Mesenchymal stem cell (in vitro differentiated cells and primary cell): Measurements from ENCODE around the gene EFNA1.

Experiments
- DNase-seq: peaks from one replicate; pipeline ENCODE4 v3.0.0-alpha.2; 2013
- H2AFZ ChIP-seq: one replicate; pipeline ENCODE4 v1.6.1; 2013; ENCODE audit warnings: low read depth, mild to moderate bottlenecking, control low read depth, inconsistent platforms, low read length, moderate library complexity
- H2AK5ac ChIP-seq: 2 replicates; pipeline ENCODE4 v1.6.1; 2013; ENCODE audit warnings: low read length, moderate library complexity, mild to moderate bottlenecking, inconsistent platforms; ENCODE audit not compliant: severe bottlenecking
- H2BK120ac ChIP-seq: one replicate; pipeline ENCODE4 v1.6.1; 2013; ENCODE audit warnings: low read depth, mild to moderate bottlenecking, inconsistent platforms, low read length, moderate library complexity
- H2BK12ac ChIP-seq, 2 experiments: one replicate each; pipeline ENCODE4 v1.6.1; 2013; ENCODE audit warnings: inconsistent platforms in 2 of 2, low read length in 2 of 2, mild to moderate bottlenecking in 2 of 2, moderate library complexity in 2 of 2, control low read depth in 1 of 2
- H2BK15ac ChIP-seq: one replicate; pipeline ENCODE4 v1.6.1; 2013; ENCODE audit warnings: mild to moderate bottlenecking, low read depth, inconsistent platforms; ENCODE audit not compliant: poor library complexity, severe bottlenecking
- H2BK5ac ChIP-seq: 2 replicates; pipeline ENCODE4 v1.6.1; 2013; ENCODE audit warnings: low read depth, mild to moderate bottlenecking, low read length, control low read depth, inconsistent platforms; ENCODE audit not compliant: poor library complexity, severe bottlenecking
- H3K14ac ChIP-seq, 2 experiments: one replicate each; pipeline ENCODE4 v1.6.1; 2013; ENCODE audit warnings: inconsistent platforms in 2 of 2, low read length in 2 of 2, control low read depth in 1 of 2, mild to moderate bottlenecking in 1 of 2, moderate library complexity in 1 of 2
- H3K18ac ChIP-seq, 2 experiments: one replicate each; pipeline ENCODE4 v1.6.1; 2013; ENCODE audit warnings: inconsistent platforms in 2 of 2, low read length in 2 of 2, control low read depth in 1 of 2, low read depth in 1 of 2, mild to moderate bottlenecking in 1 of 2
- H3K23ac ChIP-seq, 2 experiments: one replicate each; pipeline ENCODE4 v1.6.1; 2013; ENCODE audit warnings: inconsistent platforms in 2 of 2, low read length in 2 of 2, mild to moderate bottlenecking in 2 of 2, moderate library complexity in 2 of 2, control low read depth in 1 of 2
- H3K27ac ChIP-seq: 2 replicates; pipeline ENCODE4 v1.5.1; 2013; ENCODE audit warnings: mild to moderate bottlenecking, moderate library complexity, low read length, control low read depth, inconsistent platforms; ENCODE audit not compliant: poor library complexity, severe bottlenecking
- H3K27me3 ChIP-seq, 2 experiments: 2 replicates each; pipeline versions ENCODE4 v1.6.1 to v1.7.0; 2013; ENCODE audit warnings: low read length in 2 of 2, mild to moderate bottlenecking in 2 of 2, moderate library complexity in 2 of 2, control low read depth in 1 of 2, inconsistent platforms in 1 of 2; ENCODE audit not compliant: control insufficient read depth in 1 of 2, insufficient read depth in 1 of 2
- H3K36me3 ChIP-seq, 2 experiments: 2 replicates each; pipeline versions ENCODE4 v1.6.1 to v1.7.0; 2013; ENCODE audit warnings: low read length in 2 of 2, control low read depth in 1 of 2, inconsistent platforms in 1 of 2, low read depth in 1 of 2, mild to moderate bottlenecking in 1 of 2; ENCODE audit not compliant: insufficient read depth in 2 of 2, control insufficient read depth in 1 of 2
- H3K4ac ChIP-seq, 2 experiments: one replicate each; pipeline ENCODE4 v1.6.1; 2013; ENCODE audit warnings: inconsistent platforms in 2 of 2, low read length in 2 of 2, mild to moderate bottlenecking in 2 of 2, moderate library complexity in 2 of 2, control low read depth in 1 of 2, low read depth in 1 of 2
- H3K4me1 ChIP-seq: 2 replicates; pipeline ENCODE4 v1.6.1; 2013; ENCODE audit warnings: low read depth, low read length, control low read depth; ENCODE audit not compliant: control insufficient read depth, insufficient read depth
- H3K4me2 ChIP-seq: 2 replicates; pipeline ENCODE4 v1.6.1; 2013; ENCODE audit warnings: low read length, mild to moderate bottlenecking, inconsistent platforms; ENCODE audit not compliant: poor library complexity, severe bottlenecking
- H3K4me3 ChIP-seq, 2 experiments: 2 replicates each; pipeline versions ENCODE4 v1.5.1 to v1.7.0; 2013; ENCODE audit warnings: low read length in 2 of 2, mild to moderate bottlenecking in 2 of 2, control low read depth in 1 of 2, low read depth in 1 of 2; ENCODE audit not compliant: insufficient read depth in 1 of 2
- H3K79me1 ChIP-seq: replicated peaks from 2 replicates; pipeline ENCODE4 v1.6.1; 2013; ENCODE audit warnings: mild to moderate bottlenecking, control low read depth, low read length, inconsistent platforms; ENCODE audit not compliant: poor library complexity, severe bottlenecking
- H3K9ac ChIP-seq: 2 replicates; pipeline ENCODE4 v1.7.0; 2013; ENCODE audit warnings: mild to moderate bottlenecking, low read length, moderate library complexity
- H3K9me3 ChIP-seq: 2 replicates; pipeline ENCODE4 v1.7.0; 2013; ENCODE audit warnings: mild to moderate bottlenecking, low read length; ENCODE audit not compliant: control insufficient read depth
- H4K8ac ChIP-seq: one replicate; pipeline ENCODE4 v1.6.1; 2013; ENCODE audit warnings: inconsistent platforms, mild to moderate bottlenecking, low read length, moderate library complexity
- H4K91ac ChIP-seq: one replicate; pipeline ENCODE4 v1.6.1; 2013; ENCODE audit warnings: mild to moderate bottlenecking, low read length, inconsistent platforms
- WGBS: methylation state at CpG from one replicate; pipeline ENCODE4 v1.1.7; 2013; ENCODE audit warnings: mixed read lengths; 5-methylcytosine and 5-hydroxymethylcytosine counted together

The EFNA1 gene

DNA sequence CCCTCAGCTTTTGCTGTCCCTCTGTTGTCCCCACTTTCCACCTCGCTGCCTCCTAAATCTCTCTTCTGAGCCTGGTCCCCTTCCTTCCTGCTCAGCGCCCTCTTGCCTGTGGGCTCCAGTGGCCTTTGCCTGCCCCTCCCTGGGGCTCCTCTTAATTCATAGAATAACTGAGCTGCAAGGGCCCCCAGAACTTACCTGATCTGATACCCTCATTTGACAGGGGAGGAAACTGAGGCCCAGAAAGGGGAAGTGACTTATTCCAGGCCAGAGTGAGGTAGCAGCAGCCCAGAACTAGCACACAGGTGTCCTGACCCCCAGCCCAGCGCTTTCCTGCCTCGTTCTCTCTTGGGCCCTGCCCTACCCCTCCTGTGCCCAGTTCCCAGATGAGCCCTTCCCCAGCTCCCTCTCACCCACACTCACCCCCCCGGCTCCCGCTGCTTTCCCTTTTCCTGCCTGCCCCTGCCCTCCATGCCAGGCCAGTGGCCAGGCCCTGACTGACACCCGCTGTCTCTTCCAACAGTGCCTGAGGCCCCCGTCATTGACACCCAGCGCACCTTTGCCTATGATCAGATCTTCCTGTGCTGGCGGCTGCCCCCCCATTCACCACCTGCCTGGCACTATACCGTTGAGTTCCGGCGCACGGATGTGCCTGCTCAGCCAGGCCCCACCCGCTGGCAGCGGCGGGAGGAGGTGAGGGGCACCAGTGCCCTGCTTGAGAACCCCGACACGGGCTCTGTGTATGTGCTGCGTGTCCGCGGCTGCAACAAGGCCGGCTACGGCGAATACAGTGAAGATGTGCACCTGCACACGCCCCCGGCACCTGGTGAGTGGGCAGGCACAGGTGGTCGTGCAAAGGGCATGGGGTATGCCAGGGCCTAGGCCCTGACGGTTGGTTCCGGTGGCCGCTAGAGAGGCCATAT is 51.7 kb downstream of the EFNA1 start:
- no peak overlapping the region for H3K4me2 ChIP-seq
- H3K4ac ChIP-seq: no peak overlapping the region
- H2AFZ ChIP-seq: no peak overlapping the region
- H3K9ac ChIP-seq: no peak overlapping the region
- H2AK5ac ChIP-seq: no peak overlapping the region
- H4K8ac ChIP-seq: no peak overlapping the region
- no peak overlapping the region for H2BK5ac ChIP-seq
- no peak overlapping the region for H3K23ac ChIP-seq
- DNase-seq: no peak
- H3K27ac ChIP-seq: no peak overlapping the region
- H4K91ac ChIP-seq: no peak overlapping the region
- peaks cover 20% of the 10 kb centered on the region for H3K4me1 ChIP-seq
- no peak overlapping the region for H2BK120ac ChIP-seq
- H3K27me3 ChIP-seq: no peaks in the 10 kb centered on the region
- peaks cover 45 to 69% of the 10 kb centered on the region in 2 experiments for H3K36me3 ChIP-seq
- no peak overlapping the region for H2BK12ac ChIP-seq
- H2BK15ac ChIP-seq: no peak overlapping the region
- no peak overlapping the region for H3K18ac ChIP-seq
- no peaks in the 10 kb centered on the region for H3K9me3 ChIP-seq
- H3K14ac ChIP-seq: no peak overlapping the region
- WGBS: 97% methylated on average over 31 of the region's 31 CpGs
- no peak overlapping the region for H3K4me3 ChIP-seq
- peaks cover 14% of the 10 kb centered on the region for H3K79me1 ChIP-seq

DNA sequence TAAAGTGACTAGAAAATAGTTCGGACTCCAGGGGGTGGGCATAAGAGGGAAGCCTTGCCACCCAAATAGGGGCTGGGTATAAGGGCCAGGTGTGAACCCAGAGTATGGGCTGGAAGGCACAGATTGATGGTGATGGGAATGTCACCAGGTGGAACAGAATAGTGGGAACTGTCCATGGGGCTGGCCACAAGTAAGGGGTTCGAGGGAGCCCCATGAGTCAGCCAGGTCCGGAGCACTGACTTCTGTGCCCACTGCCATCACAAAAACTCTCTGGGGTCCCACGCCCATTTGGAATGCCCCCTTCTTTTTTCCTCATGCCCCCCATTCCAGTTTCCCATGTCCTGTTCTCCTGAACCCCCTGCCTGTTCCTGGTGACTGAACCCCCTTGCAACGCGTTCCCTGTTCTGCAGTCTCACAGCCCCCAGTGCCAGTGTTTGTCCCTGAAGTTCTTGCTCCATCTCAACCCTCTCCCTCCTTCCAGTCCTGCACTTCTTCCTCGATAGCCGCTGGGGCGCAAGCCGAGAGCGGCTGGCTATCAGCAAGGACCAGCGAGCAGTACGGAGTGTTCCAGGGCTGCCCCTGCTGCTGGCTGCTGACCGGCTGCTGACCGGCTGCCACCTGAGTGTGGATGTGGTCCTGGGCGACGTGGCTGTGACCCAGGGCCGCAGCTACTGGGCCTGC is 53.8 kb downstream of the EFNA1 start:
- Histone ChIP-seq H3K79me1 (peaks cover 14% of the 10 kb centered on the region), H3K23ac (no peak overlapping the region), H3K4me3 (no peak overlapping the region), H2AFZ (no peak overlapping the region), H2BK15ac (no peak overlapping the region), H2BK120ac (no peak overlapping the region), H3K36me3 (peaks cover 47 to 75% of the 10 kb centered on the region in 2 experiments), H3K27ac (no peak overlapping the region), H3K18ac (no peak overlapping the region), H3K4ac (no peak overlapping the region), H3K27me3 (no peaks in the 10 kb centered on the region), H2BK12ac (no peak overlapping the region), H4K8ac (no peak overlapping the region), H3K9me3 (no peaks in the 10 kb centered on the region), H3K9ac (no peak overlapping the region), H2BK5ac (no peak overlapping the region), H3K4me2 (no peak overlapping the region), H3K4me1 (peaks cover 17% of the 10 kb centered on the region), H4K91ac (no peak overlapping the region), H3K14ac (no peak overlapping the region), H2AK5ac (no peak overlapping the region)
- DNase-seq: no peak
- WGBS: 97% methylated on average over 18 of the region's 18 CpGs

DNA sequence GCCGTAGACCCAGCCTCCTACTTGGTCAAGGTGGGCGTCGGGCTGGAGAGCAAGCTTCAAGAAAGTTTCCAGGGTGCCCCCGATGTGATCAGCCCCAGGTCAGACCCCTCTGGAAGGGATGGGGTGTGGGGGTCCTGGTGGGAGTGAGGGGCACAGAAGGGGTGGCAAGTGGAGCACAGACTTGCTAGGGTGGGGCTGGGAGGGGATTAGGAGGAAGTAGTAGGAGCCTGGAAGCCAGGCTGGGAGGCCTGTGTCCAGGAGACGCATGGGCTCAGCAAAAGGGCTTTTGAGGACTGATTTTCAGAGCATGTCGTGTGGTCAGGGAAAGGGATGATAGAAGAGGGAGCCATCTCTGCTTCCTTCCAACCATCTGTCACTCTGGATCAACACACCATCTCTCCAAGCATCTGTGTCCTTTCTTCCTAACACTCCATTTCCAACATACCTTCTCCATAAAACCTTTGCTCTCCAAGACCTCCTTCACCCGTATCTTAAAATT is 54.4 kb downstream of the EFNA1 start:
- H3K4ac ChIP-seq: no peak overlapping the region
- H3K4me1 ChIP-seq: peaks cover 17% of the 10 kb centered on the region
- H4K8ac ChIP-seq: no peak overlapping the region
- H3K23ac ChIP-seq: no peak overlapping the region
- no peak overlapping the region for H3K4me2 ChIP-seq
- H2AK5ac ChIP-seq: no peak overlapping the region
- H3K27me3 ChIP-seq: no peaks in the 10 kb centered on the region
- no peak overlapping the region for H3K27ac ChIP-seq
- H3K18ac ChIP-seq: no peak overlapping the region
- H2AFZ ChIP-seq: no peak overlapping the region
- H3K9ac ChIP-seq: no peak overlapping the region
- no peak overlapping the region for H2BK120ac ChIP-seq
- H2BK15ac ChIP-seq: no peak overlapping the region
- no peak for DNase-seq
- no peak overlapping the region for H2BK12ac ChIP-seq
- no peaks in the 10 kb centered on the region for H3K9me3 ChIP-seq
- H3K4me3 ChIP-seq: no peak overlapping the region
- H4K91ac ChIP-seq: no peak overlapping the region
- H2BK5ac ChIP-seq: no peak overlapping the region
- peaks cover 43 to 71% of the 10 kb centered on the region in 2 experiments for H3K36me3 ChIP-seq
- no peak overlapping the region for H3K14ac ChIP-seq
- 93% methylated on average over 6 of the region's 7 CpGs for WGBS
- peaks cover 11% of the 10 kb centered on the region for H3K79me1 ChIP-seq

DNA sequence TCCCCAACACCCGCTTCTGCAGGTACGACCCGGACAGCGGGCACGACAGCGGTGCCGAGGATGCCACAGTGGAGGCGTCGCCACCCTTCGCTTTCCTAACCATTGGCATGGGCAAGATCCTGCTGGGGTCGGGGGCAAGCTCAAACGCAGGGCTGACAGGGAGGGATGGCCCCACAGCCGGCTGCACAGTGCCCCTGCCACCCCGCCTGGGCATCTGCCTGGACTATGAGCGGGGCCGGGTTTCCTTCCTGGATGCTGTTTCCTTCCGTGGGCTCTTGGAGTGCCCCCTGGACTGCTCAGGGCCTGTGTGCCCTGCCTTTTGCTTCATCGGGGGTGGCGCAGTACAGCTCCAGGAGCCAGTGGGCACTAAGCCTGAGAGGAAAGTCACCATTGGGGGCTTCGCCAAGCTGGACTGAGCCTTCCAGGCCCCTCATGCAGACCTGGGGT is 56.1 kb downstream of the EFNA1 start:
- no peak for DNase-seq
- Histone ChIP-seq H3K27ac (no peak overlapping the region), H3K9me3 (no peaks in the 10 kb centered on the region), H2BK5ac (no peak overlapping the region), H4K91ac (no peak overlapping the region), H3K14ac (no peak overlapping the region), H3K36me3 (peaks cover 29 to 55% of the 10 kb centered on the region in 2 experiments), H2AK5ac (no peak overlapping the region), H3K79me1 (peaks cover 5% of the 10 kb centered on the region), H3K23ac (no peak overlapping the region), H2BK15ac (no peak overlapping the region), H3K4ac (no peak overlapping the region), H3K4me1 (peaks cover 19% of the 10 kb centered on the region), H2BK12ac (no peak overlapping the region), H3K27me3 (no peaks in the 10 kb centered on the region), H3K9ac (no peak overlapping the region), H3K4me2 (no peak overlapping the region), H2BK120ac (no peak overlapping the region), H3K18ac (no peak overlapping the region), H2AFZ (no peak overlapping the region), H3K4me3 (no peak overlapping the region), H4K8ac (no peak overlapping the region)
- WGBS: 95% methylated on average over 20 of the region's 20 CpGs
